Natural killer cell (primary cell): ENCODE measurements around the gene DOCK11. TPM values are rescaled to one million over a fixed set of nuclear protein-coding genes. Genes with fewer than 3 reads are reported as not detected.

Source experiments
- ATAC-seq, 3 donors: fragments of 150-1000 bp in 2 of 3; fragments of 200-7000 bp in 1 of 3; cut with Tn5 transposase; 1 replicate in 1 of 3; 2 replicates in 2 of 3; pipeline ENCODE4 v1.10.0; 2021; ENCODE audit warnings: mild to moderate bottlenecking in 2 of 3, moderate library complexity in 2 of 3
- DNase-seq, 2 donors: peaks; one replicate each; pipeline versions ENCODE4 v3.0.0 to v3.0.0-alpha.2; 2013 to 2021; ENCODE audit warnings: mixed read lengths in 1 of 2
- H3K27ac ChIP-seq: one replicate; pipeline ENCODE4 v1.5.1; 2013; ENCODE audit warnings: mild to moderate bottlenecking, low read length
- H3K27me3 ChIP-seq: one replicate; pipeline ENCODE4 v1.6.1; 2013; ENCODE audit warnings: low read length; ENCODE audit not compliant: control insufficient read depth, insufficient read depth
- H3K36me3 ChIP-seq: one replicate; pipeline ENCODE4 v1.6.1; 2013; ENCODE audit warnings: low read length; ENCODE audit not compliant: control insufficient read depth, insufficient read depth
- H3K4me1 ChIP-seq: one replicate; pipeline ENCODE4 v1.6.1; 2013; ENCODE audit warnings: low read length; ENCODE audit not compliant: control insufficient read depth, insufficient read depth
- H3K4me3 ChIP-seq: one replicate; pipeline ENCODE4 v1.5.1; 2013; ENCODE audit warnings: low read length
- H3K9me3 ChIP-seq: one replicate; pipeline ENCODE4 v1.6.1; 2013; ENCODE audit warnings: low read length; ENCODE audit not compliant: control insufficient read depth, insufficient read depth
- H3K27ac Mint-ChIP-seq, 2 donors: one replicate each; pipeline ENCODE4 v1.8.0; 2022; ENCODE audit warnings: mild to moderate bottlenecking in 2 of 2, mixed read lengths in 2 of 2, moderate library complexity in 1 of 2
- H3K27me3 Mint-ChIP-seq, 2 donors: one replicate each; pipeline ENCODE4 v1.8.0; 2022; ENCODE audit warnings: low read depth in 2 of 2, mixed read lengths in 2 of 2
- H3K36me3 Mint-ChIP-seq: one replicate; pipeline ENCODE4 v1.8.0; 2022; ENCODE audit warnings: mixed read lengths
- H3K4me1 Mint-ChIP-seq, 2 donors: one replicate each; pipeline ENCODE4 v1.8.0; 2022; ENCODE audit warnings: mixed read lengths in 2 of 2
- H3K4me3 Mint-ChIP-seq: one replicate; pipeline ENCODE4 v1.8.0; 2022; ENCODE audit warnings: mild to moderate bottlenecking, moderate library complexity, mixed read lengths
- H3K9me3 Mint-ChIP-seq, 2 donors: one replicate each; pipeline ENCODE4 v1.8.0; 2022; ENCODE audit warnings: mixed read lengths in 2 of 2
- CTCF ChIP-seq: fragments of 200-600 bp; IDR thresholded peaks from one replicate; pipeline ENCODE4 v1.8.0; 2022; ENCODE audit warnings: antibody characterized with exemption
- WGBS: methylation state at CpG from one replicate; pipeline ENCODE4 v1.1.7; 2013; ENCODE audit warnings: missing lambda C conversion rate; ENCODE audit not compliant: insufficient coverage; 5-methylcytosine and 5-hydroxymethylcytosine counted together
- intact Hi-C: fragments of 100-400 bp; cut with micrococcal nuclease; formaldehyde crosslinking; loops from one replicate; pipeline ENCODE4 v1.14.2; 2022
- total RNA-seq, 4 donors: library from RNA; stranded (reverse); fragments of 120-200 nt in 1 of 4; gene quantifications; one replicate each; pipeline versions ENCODE4 v1.2.3 to v1.2.4, GENCODE V29; 2013 to 2022

The DOCK11 gene
- total RNA-seq, 3 donors from 2014 or later (not counting 1 experiment from before 2014, with no cell fraction given): 108 to 130 (median 117) TPM

GRCh38 chrX:118513120-118513898, 17.7 kb downstream of the DOCK11 start:
- Histone ChIP-seq H3K27ac (no peak overlapping the region), H3K36me3 (peaks cover 11% of the 10 kb centered on the region), H3K9me3 (no peaks in the 10 kb centered on the region), H3K27me3 (no peaks in the 10 kb centered on the region), H3K4me1 (peaks cover 31% of the 10 kb centered on the region), H3K4me3 (no peak overlapping the region)
- H3K4me1 Mint-ChIP-seq: peaks cover 44 to 57% of the 10 kb centered on the region in 2 donors
- DNase-seq (no peak), ATAC-seq (peak in 1 of 3 donors; percentile 24)
- no peak for TF ChIP-seq CTCF
- peaks cover 6% of the 10 kb centered on the region for H3K36me3 Mint-ChIP-seq
- peak overlapping the region; percentile 52 to 70 for H3K27ac Mint-ChIP-seq
- no peaks in the 10 kb centered on the region for H3K9me3 Mint-ChIP-seq
- intact Hi-C loops: no loop called here
- WGBS: 80% methylated on average over 4 of the region's 6 CpGs
- no peaks in the 10 kb centered on the region for H3K27me3 Mint-ChIP-seq
- H3K4me3 Mint-ChIP-seq: peak overlapping the region; percentile 10

GRCh38 chrX:118519411-118520215, 24.0 kb downstream of the DOCK11 start:
- TF ChIP-seq CTCF: no peak
- H3K27ac Mint-ChIP-seq: peak overlapping the region; percentile 60 to 87
- no peaks in the 10 kb centered on the region for H3K36me3 Mint-ChIP-seq
- no peak for DNase-seq
- Histone ChIP-seq H3K9me3 (no peaks in the 10 kb centered on the region), H3K36me3 (no peaks in the 10 kb centered on the region), H3K27ac (no peak overlapping the region), H3K4me1 (peaks cover 30% of the 10 kb centered on the region), H3K4me3 (no peak overlapping the region), H3K27me3 (no peaks in the 10 kb centered on the region)
- no peak overlapping the region for H3K4me3 Mint-ChIP-seq
- intact Hi-C loops: no loop called here
- 82% methylated on average over 2 of the region's 3 CpGs for WGBS
- no peaks in the 10 kb centered on the region for H3K27me3 Mint-ChIP-seq
- ATAC-seq: no peak
- no peaks in the 10 kb centered on the region for H3K9me3 Mint-ChIP-seq
- H3K4me1 Mint-ChIP-seq: peaks cover 44 to 49% of the 10 kb centered on the region in 2 donors

GRCh38 chrX:118520216-118521206, 24.9 kb downstream of the DOCK11 start:
- H3K27me3 Mint-ChIP-seq: no peaks in the 10 kb centered on the region
- peaks cover 40 to 48% of the 10 kb centered on the region in 2 donors for H3K4me1 Mint-ChIP-seq
- H3K4me1 ChIP-seq: peaks cover 29% of the 10 kb centered on the region
- H3K4me3 Mint-ChIP-seq: peak overlapping the region; percentile 7
- DNase-seq: no peak
- no peak for ATAC-seq
- intact Hi-C loops: no loop called here
- TF ChIP-seq CTCF: no peak
- H3K9me3 Mint-ChIP-seq: no peaks in the 10 kb centered on the region
- no peaks in the 10 kb centered on the region for H3K9me3 ChIP-seq
- WGBS: no CpG with 5 or more reads among the region's 5 CpGs
- no peaks in the 10 kb centered on the region for H3K36me3 Mint-ChIP-seq
- H3K27ac Mint-ChIP-seq: peak overlapping the region; percentile 60 to 87
- H3K27ac ChIP-seq: no peak overlapping the region
- no peak overlapping the region for H3K4me3 ChIP-seq
- H3K36me3 ChIP-seq: no peaks in the 10 kb centered on the region
- no peaks in the 10 kb centered on the region for H3K27me3 ChIP-seq
